Measurements from ENCODE around the gene NAA20. TPM values are rescaled to one million over a fixed set of nuclear protein-coding genes. Genes with fewer than 3 reads are reported as not detected.

NAA20 gene
- total RNA-seq, 1 donor from 2014 or later, result 36.3 TPM

- H3K9me3 Mint-ChIP-seq (ENCODE audit: unreplicated experiment), result no peaks in the 10 kb centered on the region
- no peak for TF ChIP-seq CTCF (IDR thresholded peaks at IDR 0.05; ENCODE audit: unreplicated experiment)
- no peak for DNase-seq (ENCODE audit: low spot score)
- peaks cover 5% of the 10 kb centered on the region for H3K4me1 Mint-ChIP-seq (ENCODE audit: unreplicated experiment)
- peaks cover 38% of the 10 kb centered on the region for H3K36me3 Mint-ChIP-seq (ENCODE audit: low read depth, unreplicated experiment)
- no peak overlapping the region for H3K27ac Mint-ChIP-seq (ENCODE audit: unreplicated experiment)
- no peak overlapping the region for H3K4me3 Mint-ChIP-seq (ENCODE audit: unreplicated experiment)
- H3K27me3 Mint-ChIP-seq (ENCODE audit: unreplicated experiment), result peaks cover 2% of the 10 kb centered on the region
Measured at GRCh38 chr20:19978511-19979210, 38.5 kb upstream of the NAA20 start.

GRCh38 chr20:19981031-19981451 is 36.1 kb upstream of the NAA20 start:
- H3K4me3 Mint-ChIP-seq (ENCODE audit: unreplicated experiment), result no peak overlapping the region
- no peak overlapping the region for H3K27ac Mint-ChIP-seq (ENCODE audit: unreplicated experiment)
- no peak for TF ChIP-seq CTCF (IDR thresholded peaks at IDR 0.05; ENCODE audit: unreplicated experiment)
- H3K4me1 Mint-ChIP-seq (ENCODE audit: unreplicated experiment), result peaks cover 5% of the 10 kb centered on the region
- peaks cover 28% of the 10 kb centered on the region for H3K36me3 Mint-ChIP-seq (ENCODE audit: low read depth, unreplicated experiment)
- H3K9me3 Mint-ChIP-seq (ENCODE audit: unreplicated experiment), result no peaks in the 10 kb centered on the region
- H3K27me3 Mint-ChIP-seq (ENCODE audit: unreplicated experiment), result no peaks in the 10 kb centered on the region
- DNase-seq (ENCODE audit: low spot score), result no peak

GRCh38 chr20:19986419-19986818 is 30.7 kb upstream of the NAA20 start:
- no peak overlapping the region for H3K4me3 Mint-ChIP-seq (ENCODE audit: unreplicated experiment)
- H3K4me1 Mint-ChIP-seq (ENCODE audit: unreplicated experiment), result peaks cover 5% of the 10 kb centered on the region
- no peak for TF ChIP-seq CTCF (IDR thresholded peaks at IDR 0.05; ENCODE audit: unreplicated experiment)
- H3K9me3 Mint-ChIP-seq (ENCODE audit: unreplicated experiment), result no peaks in the 10 kb centered on the region
- H3K27me3 Mint-ChIP-seq (ENCODE audit: unreplicated experiment), result peaks cover 4% of the 10 kb centered on the region
- no peaks in the 10 kb centered on the region for H3K36me3 Mint-ChIP-seq (ENCODE audit: low read depth, unreplicated experiment)
- no peak for DNase-seq (ENCODE audit: low spot score)
- no peak overlapping the region for H3K27ac Mint-ChIP-seq (ENCODE audit: unreplicated experiment)

GRCh38 chr20:19987046-19987445 is 30.1 kb upstream of the NAA20 start:
- Mint-ChIP-seq H3K9me3 (ENCODE audit: unreplicated experiment) (no peaks in the 10 kb centered on the region), H3K36me3 (ENCODE audit: low read depth, unreplicated experiment) (no peaks in the 10 kb centered on the region), H3K27ac (ENCODE audit: unreplicated experiment) (no peak overlapping the region), H3K27me3 (ENCODE audit: unreplicated experiment) (peaks cover 4% of the 10 kb centered on the region), H3K4me3 (ENCODE audit: unreplicated experiment) (no peak overlapping the region), H3K4me1 (ENCODE audit: unreplicated experiment) (peaks cover 5% of the 10 kb centered on the region)
- DNase-seq (ENCODE audit: low spot score), result no peak
- TF ChIP-seq CTCF (IDR thresholded peaks at IDR 0.05; ENCODE audit: unreplicated experiment), result no peak

GRCh38 chr20:19990850-19991249 is 26.3 kb upstream of the NAA20 start:
- TF ChIP-seq CTCF (IDR thresholded peaks at IDR 0.05; ENCODE audit: unreplicated experiment), result no peak
- Mint-ChIP-seq H3K27me3 (ENCODE audit: unreplicated experiment) (peaks cover 4% of the 10 kb centered on the region), H3K4me3 (ENCODE audit: unreplicated experiment) (no peak overlapping the region), H3K9me3 (ENCODE audit: unreplicated experiment) (no peaks in the 10 kb centered on the region), H3K36me3 (ENCODE audit: low read depth, unreplicated experiment) (peaks cover 4% of the 10 kb centered on the region), H3K27ac (ENCODE audit: unreplicated experiment) (no peak overlapping the region), H3K4me1 (ENCODE audit: unreplicated experiment) (peaks cover 19% of the 10 kb centered on the region)
- no peak for DNase-seq (ENCODE audit: low spot score)

All from endothelial cell (in vitro differentiated cells).